Germinal center (tissue), 1 donor: ENCODE results near the gene EEF1E1.

Source experiments
- DNase-seq: peaks from one replicate; pipeline ENCODE4 v3.0.0; 2012; ENCODE audit warnings: mixed read lengths, low spot score

EEF1E1 gene

GRCh38 chr6:8087870-8088754 lies 14.2 kb downstream of the EEF1E1 start:
- no peak for DNase-seq

GRCh38 chr6:8086755-8087306 lies 15.5 kb downstream of the EEF1E1 start:
- no peak for DNase-seq

- DNase-seq: no peak
Observed at GRCh38 chr6:8085053-8085511, 17.3 kb downstream of the EEF1E1 start.

- DNase-seq: no peak
Observed at GRCh38 chr6:8084586-8084985, 17.8 kb downstream of the EEF1E1 start.

GRCh38 chr6:8082954-8083858 lies 19.1 kb downstream of the EEF1E1 start:
- DNase-seq: no peak

- no peak for DNase-seq
Observed at GRCh38 chr6:8082572-8082953, 19.8 kb downstream of the EEF1E1 start.

GRCh38 chr6:8080362-8081151 lies 21.8 kb downstream of the EEF1E1 start:
- no peak for DNase-seq

- no peak for DNase-seq
Observed at GRCh38 chr6:8079126-8079525, 23.2 kb downstream of the EEF1E1 start.

- DNase-seq: no peak
Observed at GRCh38 chr6:8077991-8078390, 24.4 kb downstream of the EEF1E1 start.

GRCh38 chr6:8075704-8076103 lies 26.6 kb downstream of the EEF1E1 start:
- no peak for DNase-seq

GRCh38 chr6:8075185-8075584 lies 27.2 kb downstream of the EEF1E1 start:
- DNase-seq: no peak

- DNase-seq: no peak
Observed at GRCh38 chr6:8074213-8074612, 28.1 kb downstream of the EEF1E1 start.

GRCh38 chr6:8073758-8074157 lies 28.6 kb downstream of the EEF1E1 start:
- DNase-seq: no peak

GRCh38 chr6:8070718-8071117 lies 31.6 kb downstream of the EEF1E1 start:
- DNase-seq: no peak

GRCh38 chr6:8069631-8070284 lies 32.6 kb downstream of the EEF1E1 start:
- DNase-seq: no peak

GRCh38 chr6:8069151-8069550 lies 33.2 kb downstream of the EEF1E1 start:
- DNase-seq: no peak

- DNase-seq: no peak
Observed at GRCh38 chr6:8066108-8066507, 36.2 kb downstream of the EEF1E1 start.

- DNase-seq: no peak
Observed at GRCh38 chr6:8065519-8065911, 36.8 kb downstream of the EEF1E1 start.

GRCh38 chr6:8064638-8065518 lies 37.5 kb downstream of the EEF1E1 start:
- no peak for DNase-seq
